PFSK-1 (cell line): ENCODE data around the gene HLA-DPB1.

ENCODE experiments used
- FOXP2 ChIP-seq: optimal IDR thresholded peaks from 2 replicates; pipeline ENCODE3; 2011; ENCODE audit warnings: borderline replicate concordance, control low read depth, inconsistent platforms; ENCODE audit not compliant: insufficient read depth; ENCODE audit errors: extremely low read length, extremely low read depth
- POLR2AphosphoS5 ChIP-seq: IDR thresholded peaks from 2 replicates; pipeline ENCODE4 v1.6.1; 2012; ENCODE audit warnings: low read depth, mild to moderate bottlenecking, control low read depth, low read length, moderate library complexity
- REST ChIP-seq, 2 experiments: IDR thresholded peaks; 2 replicates each; pipeline versions ENCODE4 v1.6.1 to v1.8.0; 2011 to 2012; ENCODE audit warnings: low read depth in 2 of 2, low read length in 2 of 2, control low read depth in 1 of 2, inconsistent platforms in 1 of 2, mild to moderate bottlenecking in 1 of 2, moderate library complexity in 1 of 2; ENCODE audit not compliant: insufficient read depth in 1 of 2
- SIN3A ChIP-seq: IDR thresholded peaks from 2 replicates; pipeline ENCODE4 v1.6.1; 2012; ENCODE audit warnings: mild to moderate bottlenecking, low read length, moderate library complexity, borderline replicate concordance; ENCODE audit not compliant: insufficient read depth
- TAF1 ChIP-seq: IDR thresholded peaks from 2 replicates; pipeline ENCODE4 v1.6.1; 2012; ENCODE audit warnings: low read length, control low read depth, borderline replicate concordance; ENCODE audit not compliant: insufficient read depth

The HLA-DPB1 gene

GRCh38 chr6:33078442-33078841 lies 2.7 kb downstream of the HLA-DPB1 start:
- TF ChIP-seq FOXP2: no peak
- TF ChIP-seq REST (IDR thresholded peaks at IDR 0.05; ENCODE audit: insufficient read depth in 1 of 2, low read depth in 2 of 2, low read length in 2 of 2): no peak
- TF ChIP-seq SIN3A: no peak
- TF ChIP-seq POLR2AphosphoS5: no peak
- TF ChIP-seq TAF1: no peak

GRCh38 chr6:33078919-33079521 lies 3.2 kb downstream of the HLA-DPB1 start:
- TF ChIP-seq FOXP2: no peak
- TF ChIP-seq TAF1: no peak
- TF ChIP-seq REST (IDR thresholded peaks at IDR 0.05; ENCODE audit: insufficient read depth in 1 of 2, low read depth in 2 of 2, low read length in 2 of 2): no peak
- TF ChIP-seq POLR2AphosphoS5: no peak
- TF ChIP-seq SIN3A: no peak

DNA sequence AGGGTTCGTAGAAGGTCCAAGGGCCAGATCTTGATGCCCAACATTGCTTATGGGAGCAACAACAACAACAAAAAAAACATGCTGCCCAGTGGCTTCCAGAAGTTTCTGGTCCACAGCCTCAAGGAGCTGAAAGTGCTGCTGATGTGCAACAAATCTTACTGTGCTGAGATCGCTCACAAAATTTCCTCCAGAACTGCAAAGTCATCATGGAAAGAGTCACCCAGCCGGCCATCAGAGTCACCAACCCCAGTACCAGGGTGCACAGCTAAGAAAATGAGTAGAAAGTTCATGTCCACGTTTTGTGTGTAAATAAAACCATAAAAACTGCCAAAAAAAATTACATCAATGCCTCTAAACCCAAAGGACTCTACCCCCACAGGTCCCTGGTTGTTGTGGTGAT lies 3.8 kb downstream of the HLA-DPB1 start:
- no peak for TF ChIP-seq REST (IDR thresholded peaks at IDR 0.05; ENCODE audit: insufficient read depth in 1 of 2, low read depth in 2 of 2, low read length in 2 of 2)
- TF ChIP-seq SIN3A: no peak
- TF ChIP-seq FOXP2: no peak
- TF ChIP-seq TAF1: no peak
- no peak for TF ChIP-seq POLR2AphosphoS5

- no peak for TF ChIP-seq SIN3A
- no peak for TF ChIP-seq TAF1
- TF ChIP-seq REST (IDR thresholded peaks at IDR 0.05; ENCODE audit: insufficient read depth in 1 of 2, low read depth in 2 of 2, low read length in 2 of 2): no peak; a peak in 1 of 4 replicates
- TF ChIP-seq POLR2AphosphoS5: no peak
- peak; percentile 84 for TF ChIP-seq FOXP2
Measured at GRCh38 chr6:33080127-33081089, 4.6 kb downstream of the HLA-DPB1 start.
